SU-DHL-6 (cell line): ENCODE measurements around the gene MAP2K1.

ENCODE experiments used
- H2AFZ ChIP-seq: fragments of 200-600 bp; sonication (generic); 2 replicates; pipeline ENCODE4 v1.6.1; 2014; ENCODE audit warnings: low read depth, mild to moderate bottlenecking, moderate library complexity, mixed read lengths, antibody characterized with exemption, low read length; ENCODE audit not compliant: severe bottlenecking
- H3F3A ChIP-seq: fragments of 200-600 bp; shearing (Covaris generic); 2 replicates; pipeline ENCODE4 v1.6.0; 2016; ENCODE audit warnings: antibody characterized with exemption, mild to moderate bottlenecking; ENCODE audit not compliant: insufficient read depth
- H3K27ac ChIP-seq: fragments of 200-600 bp; sonication (generic); 2 replicates; pipeline ENCODE4 v1.5.1; 2016; ENCODE audit warnings: low read depth, mild to moderate bottlenecking, low read length, moderate library complexity, mixed read lengths
- H3K27me3 ChIP-seq: fragments of 200-600 bp; sonication (generic), shearing (Covaris generic); 2 replicates; pipeline ENCODE4 v1.6.0; 2014; ENCODE audit warnings: mild to moderate bottlenecking, low read length
- H3K36me3 ChIP-seq: fragments of 200-600 bp; sonication (generic); 2 replicates; pipeline ENCODE4 v1.6.1; 2014; ENCODE audit warnings: mild to moderate bottlenecking, low read length, mixed read lengths
- H3K4me2 ChIP-seq: fragments of 300-600, 200-600 bp; shearing (Covaris generic), sonication (generic); 2 replicates; pipeline ENCODE4 v1.6.0; 2014; ENCODE audit warnings: low read length, low read depth, mild to moderate bottlenecking; ENCODE audit not compliant: poor library complexity, severe bottlenecking
- H3K4me3 ChIP-seq: fragments of 200-600 bp; sonication (generic); 2 replicates; pipeline ENCODE4 v1.5.1; 2014; ENCODE audit warnings: antibody characterized with exemption, low read length, mild to moderate bottlenecking, mixed read lengths; ENCODE audit not compliant: insufficient read depth, poor library complexity, severe bottlenecking
- H3K79me2 ChIP-seq: fragments of 200-600 bp; sonication (generic); 2 replicates; pipeline ENCODE4 v1.6.1; 2014; ENCODE audit warnings: mild to moderate bottlenecking, low read length, moderate library complexity; ENCODE audit not compliant: insufficient read depth
- H3K9ac ChIP-seq: fragments of 200-600 bp; sonication (generic); 2 replicates; pipeline ENCODE4 v1.7.0; 2014; ENCODE audit warnings: mild to moderate bottlenecking, low read length
- H3K9me2 ChIP-seq: fragments of 200-600 bp; sonication (generic); replicated peaks from 2 replicates; pipeline ENCODE4 v1.6.1; 2014; ENCODE audit warnings: low read length; ENCODE audit not compliant: insufficient read depth
- H3K9me3 ChIP-seq: fragments of 200-600 bp; sonication (generic); 2 replicates; pipeline ENCODE4 v1.6.1; 2014; ENCODE audit warnings: low read length, mixed read lengths; ENCODE audit not compliant: insufficient read depth
- H4K20me1 ChIP-seq: fragments of 200-600 bp; sonication (generic); 2 replicates; pipeline ENCODE4 v1.6.1; 2014; ENCODE audit warnings: low read depth, mild to moderate bottlenecking, antibody characterized with exemption, low read length, moderate library complexity, mixed read lengths
- CTCF ChIP-seq: fragments of 200-600 bp; sonication (generic); IDR thresholded peaks from one replicate; pipeline ENCODE4 v1.5.1; 2017; ENCODE audit warnings: antibody characterized with exemption, mild to moderate bottlenecking, low read length, moderate library complexity; ENCODE audit not compliant: insufficient read depth, poor library complexity, severe bottlenecking
- EZH2phosphoT487 ChIP-seq: fragments of 200-600 bp; sonication (generic), shearing (Covaris generic); conservative IDR thresholded peaks from 2 replicates; pipeline ENCODE4 v1.6.1; 2018; ENCODE audit warnings: mild to moderate bottlenecking, antibody characterized with exemption, low read length, moderate library complexity, mixed read lengths

The MAP2K1 gene

DNA sequence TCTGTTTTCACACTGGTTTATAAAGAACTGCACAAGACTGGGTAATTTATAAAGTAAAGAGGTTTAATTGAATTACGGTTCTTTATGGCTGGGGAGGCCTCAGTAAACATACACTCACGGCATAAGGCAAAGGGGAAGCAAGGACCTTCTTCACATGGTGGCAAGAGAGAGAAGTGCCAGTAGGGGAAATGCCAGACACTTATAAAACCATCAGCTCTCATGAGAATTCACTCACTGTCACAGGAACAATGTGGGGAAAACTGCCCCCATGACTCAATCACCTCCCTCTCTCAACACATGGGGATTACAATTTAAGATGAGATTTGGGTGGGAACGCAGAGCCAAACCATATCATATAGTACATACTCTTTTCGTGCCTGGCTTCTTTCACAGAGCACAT, 42.4 kb downstream of the MAP2K1 start:
- Histone ChIP-seq H3K4me2 (no peak overlapping the region), H3F3A (no peaks in the 10 kb centered on the region), H3K9ac (no peak overlapping the region), H3K9me2 (no peaks in the 10 kb centered on the region), H3K27ac (no peak overlapping the region), H3K27me3 (no peaks in the 10 kb centered on the region), H2AFZ (no peak overlapping the region), H3K4me3 (no peak overlapping the region), H4K20me1 (peaks cover 8% of the 10 kb centered on the region; the same call in 1 of the 2 replicates), H3K9me3 (no peaks in the 10 kb centered on the region), H3K36me3 (no peaks in the 10 kb centered on the region), H3K79me2 (peaks cover 81% of the 10 kb centered on the region)
- TF ChIP-seq CTCF (no peak), EZH2phosphoT487 (no peak)

- H3K4me3 ChIP-seq = no peak overlapping the region
- no peak overlapping the region for H3K9ac ChIP-seq
- no peaks in the 10 kb centered on the region for H3F3A ChIP-seq
- no peaks in the 10 kb centered on the region for H3K9me2 ChIP-seq
- no peak overlapping the region for H3K4me2 ChIP-seq
- H3K36me3 ChIP-seq = no peaks in the 10 kb centered on the region
- no peak overlapping the region for H2AFZ ChIP-seq
- no peak overlapping the region for H3K27ac ChIP-seq
- peaks cover 8% of the 10 kb centered on the region; the same call in 1 of the 2 replicates for H4K20me1 ChIP-seq
- no peaks in the 10 kb centered on the region for H3K27me3 ChIP-seq
- H3K9me3 ChIP-seq = no peaks in the 10 kb centered on the region
- TF ChIP-seq EZH2phosphoT487 (no peak), CTCF (no peak)
- H3K79me2 ChIP-seq = peaks cover 80% of the 10 kb centered on the region
Observed at GRCh38 chr15:66429546-66429945, 42.8 kb downstream of the MAP2K1 start.

GRCh38 chr15:66430627-66431255, 44.0 kb downstream of the MAP2K1 start:
- no peak for TF ChIP-seq EZH2phosphoT487
- no peak for TF ChIP-seq CTCF
- H3K27me3 ChIP-seq = no peaks in the 10 kb centered on the region
- no peak overlapping the region for H3K4me2 ChIP-seq
- H3K4me3 ChIP-seq = no peak overlapping the region
- H3F3A ChIP-seq = no peaks in the 10 kb centered on the region
- H3K79me2 ChIP-seq = peaks cover 73% of the 10 kb centered on the region
- peaks cover 5% of the 10 kb centered on the region; the same call in 1 of the 2 replicates for H4K20me1 ChIP-seq
- H2AFZ ChIP-seq = no peak overlapping the region
- H3K9me2 ChIP-seq = no peaks in the 10 kb centered on the region
- no peaks in the 10 kb centered on the region for H3K36me3 ChIP-seq
- H3K9me3 ChIP-seq = no peaks in the 10 kb centered on the region
- no peak overlapping the region for H3K27ac ChIP-seq
- H3K9ac ChIP-seq = no peak overlapping the region
